HCT116 (cell line): ENCODE data around the gene RYR3. TPM values are rescaled to one million over a fixed set of nuclear protein-coding genes. Genes with fewer than 3 reads are reported as not detected.

ENCODE experiments used
- ATAC-seq: fragments of 200-7000 bp; cut with Tn5 transposase; 2 replicates; pipeline ENCODE4 v1.9.1; 2020; ENCODE audit warnings: mild to moderate bottlenecking, moderate library complexity
- BruUV-seq: library from RNA; stranded (reverse); fragments of 400-500 nt; replicated peaks from 2 replicates; lab custom pipeline; 2021; lab: Mats Ljungman, UMichigan
- CTCF ChIA-PET: fragments of 300-600 bp; sonication (Branson Sonifier 250); formaldehyde crosslinking; loops from one replicate; lab custom pipeline; 2021; ENCODE audit warnings: antibody characterized with exemption; lab: Charles Lee
- POLR2A ChIA-PET: fragments of 300-600, 350-600 bp; sonication (Branson Sonifier 250); formaldehyde crosslinking; loops from one replicate; lab custom pipeline; 2021; ENCODE audit warnings: antibody characterized with exemption; lab: Charles Lee
- RAD21 ChIA-PET, 2 experiments: fragments of 300-600 bp; sonication (Branson Sonifier 250); formaldehyde crosslinking; loops; one replicate each; lab custom pipeline; 2023; ENCODE audit warnings: low total read pairs in 2 of 2; ENCODE audit not compliant: uncharacterized antibody in 2 of 2, unreplicated experiment in 2 of 2, low non-redundant PET in 1 of 2; lab: Charles Lee
- DNase-seq: peaks from one replicate; pipeline ENCODE4 v3.0.0-alpha.2; 2010; ENCODE audit warnings: low read depth, low spot score
- H2AFZ ChIP-seq: fragments of 200-600 bp; shearing (Covaris generic), sonication (generic); 2 replicates; pipeline ENCODE4 v1.6.1; 2017; ENCODE audit warnings: low read depth, mixed run types, mixed read lengths, antibody characterized with exemption, low read length; ENCODE audit not compliant: poor library complexity, severe bottlenecking
- H3K27ac ChIP-seq: 2 replicates; pipeline ENCODE4 v1.5.1; 2012; ENCODE audit warnings: low read depth, low read length
- H3K27me3 ChIP-seq: fragments of 200-600 bp; sonication (generic); 2 replicates; pipeline ENCODE4 v1.6.1; 2016; ENCODE audit warnings: mixed run types, low read length, mixed read lengths; ENCODE audit not compliant: insufficient read depth
- H3K36me3 ChIP-seq, 2 experiments: fragments of 200-500 bp in 1 of 2; fragments of 200-600 bp in 1 of 2; sonication (Bioruptor generic) in 1 of 2; sonication (generic) in 1 of 2; 2 replicates each; pipeline versions ENCODE4 v1.5.1 to v1.6.1; 2014 to 2016; ENCODE audit warnings: low read length in 2 of 2, inconsistent platforms in 1 of 2, mixed read lengths in 1 of 2, mixed run types in 1 of 2; ENCODE audit not compliant: insufficient read depth in 2 of 2, control insufficient read depth in 1 of 2
- H3K4me1 ChIP-seq, 2 experiments: fragments of 200-600 bp in 1 of 2; sonication (generic) in 1 of 2; 2 replicates each; pipeline versions ENCODE4 v1.5.1 to v1.6.1; 2012 to 2017; ENCODE audit warnings: low read length in 2 of 2, inconsistent platforms in 1 of 2, mild to moderate bottlenecking in 1 of 2, mixed read lengths in 1 of 2, mixed run types in 1 of 2, moderate library complexity in 1 of 2; ENCODE audit not compliant: insufficient read depth in 2 of 2, control insufficient read depth in 1 of 2
- H3K4me2 ChIP-seq: fragments of 200-600 bp; sonication (generic); 2 replicates; pipeline ENCODE4 v1.6.1; 2017; ENCODE audit warnings: mixed run types, low read length, mixed read lengths
- H3K4me3 ChIP-seq, 2 experiments: fragments of 200-600 bp in 1 of 2; sonication (generic) in 1 of 2; replicated peaks in 1 of 2; 2 replicates each; pipeline ENCODE4 v1.5.1; 2011 to 2016; ENCODE audit warnings: low read length in 2 of 2, control low read depth in 1 of 2, low read depth in 1 of 2, mild to moderate bottlenecking in 1 of 2, mixed read lengths in 1 of 2, mixed run types in 1 of 2
- H3K79me2 ChIP-seq: fragments of 200-600 bp; sonication (generic); 2 replicates; pipeline ENCODE4 v1.6.1; 2017; ENCODE audit warnings: mild to moderate bottlenecking, mixed run types, low read length, moderate library complexity, mixed read lengths; ENCODE audit not compliant: insufficient read depth
- H3K9ac ChIP-seq: fragments of 200-600 bp; sonication (generic); 2 replicates; pipeline ENCODE4 v1.6.1; 2016; ENCODE audit warnings: low read length, mixed read lengths
- H3K9me2 ChIP-seq: fragments of 200-600 bp; sonication (generic), shearing (Covaris generic); 2 replicates; pipeline ENCODE4 v1.6.1; 2017; ENCODE audit warnings: mixed run types, mild to moderate bottlenecking, moderate library complexity; ENCODE audit not compliant: insufficient read depth
- H3K9me3 ChIP-seq, 2 experiments: fragments of 200-500 bp in 1 of 2; fragments of 200-600 bp in 1 of 2; sonication (Bioruptor generic) in 1 of 2; sonication (generic) in 1 of 2; 2 replicates each; pipeline ENCODE4 v1.6.1; 2014 to 2017; ENCODE audit warnings: low read length in 2 of 2, mixed read lengths in 2 of 2, inconsistent platforms in 1 of 2, low read depth in 1 of 2, mild to moderate bottlenecking in 1 of 2, mixed run types in 1 of 2, moderate library complexity in 1 of 2; ENCODE audit not compliant: control insufficient read depth in 1 of 2, insufficient read depth in 1 of 2
- H4K20me1 ChIP-seq: fragments of 200-600 bp; sonication (generic), shearing (Covaris generic); 2 replicates; pipeline ENCODE4 v1.6.1; 2017; ENCODE audit warnings: mixed run types, mild to moderate bottlenecking, moderate library complexity; ENCODE audit not compliant: insufficient read depth
- CBX3 ChIP-seq: IDR thresholded peaks from 2 replicates; pipeline ENCODE4 v1.6.1; 2012; ENCODE audit warnings: low read depth
- ELF1 ChIP-seq: IDR thresholded peaks from 2 replicates; pipeline ENCODE4 v1.6.1; 2012; ENCODE audit warnings: low read depth, borderline replicate concordance
- EZH2phosphoT487 ChIP-seq: fragments of 200-600 bp; IDR thresholded peaks from 2 replicates; pipeline ENCODE4 v1.6.1; 2018; ENCODE audit warnings: antibody characterized with exemption, borderline replicate concordance
- JUND ChIP-seq: IDR thresholded peaks from 2 replicates; pipeline ENCODE4 v1.6.1; 2012
- REST ChIP-seq: IDR thresholded peaks from 2 replicates; pipeline ENCODE4 v1.6.1; 2012; ENCODE audit warnings: low read depth
- ZBTB33 ChIP-seq: IDR thresholded peaks from 2 replicates; pipeline ENCODE4 v1.6.1; 2011; ENCODE audit warnings: mild to moderate bottlenecking, low read length, moderate library complexity; ENCODE audit not compliant: insufficient replicate concordance; ENCODE audit errors: extremely low read depth
- ZFX ChIP-seq: fragments of 450-650 bp; IDR thresholded peaks from 2 replicates; pipeline ENCODE4 v1.6.1; 2017
- intact Hi-C: fragments of 100-400 bp; cut with micrococcal nuclease; formaldehyde crosslinking; loops from 2 replicates; pipeline ENCODE4 v1.10.0; 2022
- total RNA-seq: library from RNA; stranded (reverse); gene quantifications from one replicate; pipeline ENCODE4 v1.2.1, GENCODE V29; 2021; ENCODE audit not compliant: unreplicated experiment

Gene RYR3
- total RNA-seq, 1 experiment from 2014 or later: not detected

- ChIA-PET CTCF (no interaction called here), POLR2A (no interaction called here), RAD21 (no interaction called here)
- no peak overlapping the region for H3K4me3 ChIP-seq
- peaks cover 0 to 10% of the 10 kb centered on the region in 2 experiments; a peak in 2 of 4 replicates for H3K4me1 ChIP-seq
- H4K20me1 ChIP-seq: no peaks in the 10 kb centered on the region
- no peaks in the 10 kb centered on the region for H3K79me2 ChIP-seq
- DNase-seq: no peak
- BruUV-seq: no TSS peak
- no peak overlapping the region for H2AFZ ChIP-seq
- no peak overlapping the region for H3K9ac ChIP-seq
- no peaks in the 10 kb centered on the region for H3K36me3 ChIP-seq
- TF ChIP-seq EZH2phosphoT487: no peak
- no peak for TF ChIP-seq CBX3
- no peak for TF ChIP-seq ELF1
- no peak for TF ChIP-seq REST
- TF ChIP-seq JUND: no peak
- no peak for TF ChIP-seq ZBTB33
- no peak for TF ChIP-seq ZFX
- no peak overlapping the region for H3K4me2 ChIP-seq
- no peak overlapping the region for H3K27ac ChIP-seq
- no peaks in the 10 kb centered on the region for H3K9me3 ChIP-seq
- H3K27me3 ChIP-seq: no peaks in the 10 kb centered on the region
- no peak for ATAC-seq
- intact Hi-C loops: no loop called here
- H3K9me2 ChIP-seq: no peaks in the 10 kb centered on the region
Observed at GRCh38 chr15:33858836-33859235, 548.1 kb downstream of the RYR3 start.
